ENCODE measurements around the gene ASCC2. TPM values are rescaled to one million over a fixed set of nuclear protein-coding genes. Genes with fewer than 3 reads are reported as not detected.

The ASCC2 gene, protein sequence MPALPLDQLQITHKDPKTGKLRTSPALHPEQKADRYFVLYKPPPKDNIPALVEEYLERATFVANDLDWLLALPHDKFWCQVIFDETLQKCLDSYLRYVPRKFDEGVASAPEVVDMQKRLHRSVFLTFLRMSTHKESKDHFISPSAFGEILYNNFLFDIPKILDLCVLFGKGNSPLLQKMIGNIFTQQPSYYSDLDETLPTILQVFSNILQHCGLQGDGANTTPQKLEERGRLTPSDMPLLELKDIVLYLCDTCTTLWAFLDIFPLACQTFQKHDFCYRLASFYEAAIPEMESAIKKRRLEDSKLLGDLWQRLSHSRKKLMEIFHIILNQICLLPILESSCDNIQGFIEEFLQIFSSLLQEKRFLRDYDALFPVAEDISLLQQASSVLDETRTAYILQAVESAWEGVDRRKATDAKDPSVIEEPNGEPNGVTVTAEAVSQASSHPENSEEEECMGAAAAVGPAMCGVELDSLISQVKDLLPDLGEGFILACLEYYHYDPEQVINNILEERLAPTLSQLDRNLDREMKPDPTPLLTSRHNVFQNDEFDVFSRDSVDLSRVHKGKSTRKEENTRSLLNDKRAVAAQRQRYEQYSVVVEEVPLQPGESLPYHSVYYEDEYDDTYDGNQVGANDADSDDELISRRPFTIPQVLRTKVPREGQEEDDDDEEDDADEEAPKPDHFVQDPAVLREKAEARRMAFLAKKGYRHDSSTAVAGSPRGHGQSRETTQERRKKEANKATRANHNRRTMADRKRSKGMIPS
- total RNA-seq (23.0 and 26.0 TPM in 2 replicates), polyA plus RNA-seq (42.8 and 49.7 TPM in 2 replicates)

DNA sequence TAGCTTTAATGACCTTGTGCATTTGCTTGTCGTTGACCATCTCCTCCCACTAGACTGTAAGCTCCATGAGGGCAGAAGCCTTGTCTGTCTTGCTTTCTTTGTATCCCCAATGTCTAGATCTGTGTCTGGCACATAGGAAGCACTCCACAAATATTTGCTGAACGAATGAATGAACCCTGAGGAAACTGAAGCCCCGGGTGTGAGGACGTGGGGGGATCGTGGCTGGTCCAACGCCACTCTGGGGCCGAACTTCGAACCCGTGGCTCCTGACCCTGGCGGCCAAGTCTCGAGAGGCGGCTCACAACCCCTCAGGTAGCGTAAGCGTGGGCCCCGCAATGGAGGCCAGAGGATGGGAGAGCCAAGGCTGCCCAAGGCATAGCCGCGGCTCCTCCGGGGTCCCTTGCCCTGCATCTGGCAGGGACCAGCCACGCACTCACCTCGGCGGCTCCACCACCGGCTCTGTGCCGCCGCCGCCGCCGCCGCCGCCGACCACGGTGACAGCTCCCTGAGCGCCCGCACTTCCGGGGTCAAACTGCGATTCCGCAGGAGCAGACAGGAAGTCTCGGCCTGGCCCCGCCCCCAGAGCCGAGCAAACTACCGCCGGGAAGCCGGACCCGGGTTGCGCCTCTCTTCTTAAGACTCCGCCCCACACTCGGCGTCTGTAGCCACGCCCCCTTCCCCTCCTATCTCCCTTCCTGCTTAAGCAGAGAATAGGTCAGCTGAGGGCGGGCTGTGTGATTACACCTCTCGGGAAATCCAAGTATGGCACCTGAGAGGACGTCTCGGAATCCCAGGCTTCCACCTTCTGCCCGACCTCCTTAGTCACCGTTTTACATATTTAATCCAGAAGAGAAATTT, at the start of gene ASCC2:
Gene ASCC2, minus strand, starts transcription at position 534 of the 858 bp plus-strand sequence. CDS start 5,949 bp downstream, outside the sequence.
- peak; percentile 97 to 99 for DNase-seq (ENCODE audit: low read depth in 1 of 2, low spot score in 1 of 2)
- Histone ChIP-seq H3K4me1 (ENCODE audit: low read depth) (peaks cover 18% of the 10 kb centered on the region), H3K27ac (peak within 1 kb of the TSS; percentile 7), H3K36me3 (no peaks in the 10 kb centered on the region), H3K27me3 (no peaks in the 10 kb centered on the region), H3K4me3 (peak within 1 kb of the TSS; percentile 77), H3K9me3 (ENCODE audit: low read depth) (no peaks in the 10 kb centered on the region)
- TF ChIP-seq, protein P1, sequence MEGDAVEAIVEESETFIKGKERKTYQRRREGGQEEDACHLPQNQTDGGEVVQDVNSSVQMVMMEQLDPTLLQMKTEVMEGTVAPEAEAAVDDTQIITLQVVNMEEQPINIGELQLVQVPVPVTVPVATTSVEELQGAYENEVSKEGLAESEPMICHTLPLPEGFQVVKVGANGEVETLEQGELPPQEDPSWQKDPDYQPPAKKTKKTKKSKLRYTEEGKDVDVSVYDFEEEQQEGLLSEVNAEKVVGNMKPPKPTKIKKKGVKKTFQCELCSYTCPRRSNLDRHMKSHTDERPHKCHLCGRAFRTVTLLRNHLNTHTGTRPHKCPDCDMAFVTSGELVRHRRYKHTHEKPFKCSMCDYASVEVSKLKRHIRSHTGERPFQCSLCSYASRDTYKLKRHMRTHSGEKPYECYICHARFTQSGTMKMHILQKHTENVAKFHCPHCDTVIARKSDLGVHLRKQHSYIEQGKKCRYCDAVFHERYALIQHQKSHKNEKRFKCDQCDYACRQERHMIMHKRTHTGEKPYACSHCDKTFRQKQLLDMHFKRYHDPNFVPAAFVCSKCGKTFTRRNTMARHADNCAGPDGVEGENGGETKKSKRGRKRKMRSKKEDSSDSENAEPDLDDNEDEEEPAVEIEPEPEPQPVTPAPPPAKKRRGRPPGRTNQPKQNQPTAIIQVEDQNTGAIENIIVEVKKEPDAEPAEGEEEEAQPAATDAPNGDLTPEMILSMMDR (IDR thresholded peaks at IDR 0.05; ENCODE audit: low read depth, low read length): no peak

- TF ChIP-seq, protein P1 (IDR thresholded peaks at IDR 0.05; ENCODE audit: low read depth, low read length): no peak
- Histone ChIP-seq H3K27ac (no peak overlapping the region), H3K36me3 (no peaks in the 10 kb centered on the region), H3K4me3 (no peak overlapping the region), H3K27me3 (no peaks in the 10 kb centered on the region), H3K4me1 (ENCODE audit: low read depth) (peaks cover 19% of the 10 kb centered on the region), H3K9me3 (ENCODE audit: low read depth) (no peaks in the 10 kb centered on the region)
- no peak for DNase-seq (ENCODE audit: low read depth in 1 of 2, low spot score in 1 of 2)
Observed at GRCh38 chr22:29887358-29887757, 49.3 kb upstream of the ASCC2 start.

DNA sequence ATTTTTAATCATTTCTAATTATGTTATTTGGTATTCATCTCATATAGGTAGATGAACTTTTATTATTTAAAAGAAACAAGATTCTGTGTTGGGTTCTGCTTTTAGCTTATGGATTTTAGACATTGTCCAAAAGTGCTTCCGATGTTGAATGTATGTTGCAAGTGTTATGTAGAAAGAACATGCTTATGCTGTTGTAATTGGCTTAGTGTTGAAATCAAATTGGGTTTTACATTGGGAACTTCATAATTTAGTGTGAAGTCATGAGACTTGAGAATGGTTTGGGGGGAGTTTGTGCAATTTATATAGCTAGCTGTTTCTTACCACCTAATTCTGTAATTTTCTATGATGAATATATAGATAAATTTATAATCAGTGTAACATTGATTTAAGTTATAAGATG, 48.5 kb upstream of the ASCC2 start:
- Histone ChIP-seq H3K4me3 (no peak overlapping the region), H3K27me3 (no peaks in the 10 kb centered on the region), H3K27ac (no peak overlapping the region), H3K4me1 (ENCODE audit: low read depth) (peaks cover 19% of the 10 kb centered on the region), H3K9me3 (ENCODE audit: low read depth) (no peaks in the 10 kb centered on the region), H3K36me3 (no peaks in the 10 kb centered on the region)
- TF ChIP-seq, protein P1 (IDR thresholded peaks at IDR 0.05; ENCODE audit: low read depth, low read length): no peak
- DNase-seq (ENCODE audit: low read depth in 1 of 2, low spot score in 1 of 2): peak in 1 of 2 donors; percentile 16

DNA sequence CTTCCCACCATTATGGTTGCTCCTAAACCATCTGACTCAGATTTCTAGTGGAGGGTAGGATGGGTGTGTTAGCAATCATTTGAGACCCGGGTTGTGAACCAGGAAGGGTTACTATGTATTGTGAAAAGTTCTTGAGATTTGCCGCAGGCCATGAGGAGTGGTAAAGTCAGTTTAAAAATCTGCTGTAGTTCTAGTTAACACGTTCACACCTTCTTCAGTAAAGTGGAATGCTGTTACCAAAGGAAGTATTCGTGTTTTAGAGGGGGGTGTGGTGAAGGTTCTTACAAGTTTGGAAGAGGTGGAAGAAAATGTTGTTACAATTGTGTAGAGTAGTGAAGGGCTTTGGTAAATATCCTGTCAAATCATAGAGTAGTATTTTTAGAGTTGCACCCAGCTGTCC, 47.5 kb upstream of the ASCC2 start:
- peak in 1 of 2 donors; percentile 62 for DNase-seq (ENCODE audit: low read depth in 1 of 2, low spot score in 1 of 2)
- Histone ChIP-seq H3K4me3 (no peak overlapping the region), H3K4me1 (ENCODE audit: low read depth) (peaks cover 19% of the 10 kb centered on the region), H3K9me3 (ENCODE audit: low read depth) (no peaks in the 10 kb centered on the region), H3K27me3 (no peaks in the 10 kb centered on the region), H3K36me3 (no peaks in the 10 kb centered on the region), H3K27ac (no peak overlapping the region)
- TF ChIP-seq, protein P1 (IDR thresholded peaks at IDR 0.05; ENCODE audit: low read depth, low read length): no peak

- Histone ChIP-seq H3K27me3 (no peaks in the 10 kb centered on the region), H3K4me3 (peak overlapping the region; percentile 99), H3K36me3 (no peaks in the 10 kb centered on the region), H3K9me3 (ENCODE audit: low read depth) (no peaks in the 10 kb centered on the region), H3K4me1 (ENCODE audit: low read depth) (peaks cover 19% of the 10 kb centered on the region), H3K27ac (peak overlapping the region; percentile 98)
- DNase-seq (ENCODE audit: low read depth in 1 of 2, low spot score in 1 of 2): no peak
- TF ChIP-seq, protein P1 (IDR thresholded peaks at IDR 0.05; ENCODE audit: low read depth, low read length): no peak
Observed at GRCh38 chr22:29883775-29884097, 45.7 kb upstream of the ASCC2 start.

All from cardiac muscle cell (in vitro differentiated cells and primary cell).